HG03520 (cell line): ENCODE results near the gene PTH2.
"Not testable (repeated sequence)": the region's sequence is repeated elsewhere in the genome, so short reads cannot be mapped to it uniquely, and the experiment has no call there.

Source experiments
- ATAC-seq: cut with Tn5 transposase; IDR thresholded peaks from one replicate; pipeline ENCODE4 v1.9.1; 2021; ENCODE audit warnings: mild to moderate bottlenecking, moderate library complexity; ENCODE audit not compliant: unreplicated experiment

The PTH2 gene

GRCh38 chr19:49390131-49390928 is 32.9 kb downstream of the PTH2 start:
- no peak for ATAC-seq

DNA sequence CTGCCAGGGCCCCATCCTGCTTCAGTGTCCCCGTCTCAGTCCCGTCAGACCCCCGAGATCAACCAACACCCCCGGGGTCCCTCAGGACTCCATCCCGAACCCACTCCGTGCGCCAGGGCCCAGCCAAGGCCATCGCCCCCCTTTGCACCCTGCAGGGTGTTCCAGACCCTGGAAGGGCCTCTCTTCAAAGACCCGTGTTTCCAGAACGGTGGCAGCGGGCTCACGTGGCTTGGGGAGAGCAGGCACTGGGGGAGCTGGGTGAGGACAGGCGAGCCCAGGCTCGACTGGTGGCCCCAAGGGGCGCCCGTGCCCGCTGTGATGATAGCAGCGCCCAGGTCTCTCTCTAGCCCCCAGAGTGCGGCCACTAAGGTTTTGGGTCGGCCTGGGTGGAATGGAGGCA is 33.8 kb downstream of the PTH2 start:
- no peak for ATAC-seq

- no peak for ATAC-seq
Measured at GRCh38 chr19:49387936-49388372, 35.3 kb downstream of the PTH2 start, which contains the start of gene KASH5. KASH5 (plus strand) TSS chr19:49388249; CDS start chr19:49390884, 2,635 bp downstream.

GRCh38 chr19:49383599-49383998 is 39.6 kb downstream of the PTH2 start:
- no peak for ATAC-seq

DNA sequence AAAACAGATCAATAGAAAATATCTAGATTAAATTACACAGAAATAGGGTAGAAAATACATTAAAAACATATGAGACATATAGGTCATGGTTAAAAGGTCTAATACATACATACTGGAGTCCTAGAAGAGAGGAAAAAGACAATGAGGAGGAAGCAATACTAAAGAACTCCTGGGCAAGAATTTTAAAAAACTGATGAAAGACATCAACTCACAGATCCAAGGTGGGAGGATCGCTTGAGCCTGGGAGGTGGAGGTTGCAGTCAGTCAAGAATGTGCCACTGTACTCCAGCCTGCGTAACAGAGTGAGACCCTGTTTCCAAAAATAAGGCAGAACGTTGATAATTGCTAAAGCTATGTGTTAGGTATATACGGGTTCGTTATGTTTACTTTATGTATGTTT is 40.6 kb downstream of the PTH2 start:
- no peak for ATAC-seq

DNA sequence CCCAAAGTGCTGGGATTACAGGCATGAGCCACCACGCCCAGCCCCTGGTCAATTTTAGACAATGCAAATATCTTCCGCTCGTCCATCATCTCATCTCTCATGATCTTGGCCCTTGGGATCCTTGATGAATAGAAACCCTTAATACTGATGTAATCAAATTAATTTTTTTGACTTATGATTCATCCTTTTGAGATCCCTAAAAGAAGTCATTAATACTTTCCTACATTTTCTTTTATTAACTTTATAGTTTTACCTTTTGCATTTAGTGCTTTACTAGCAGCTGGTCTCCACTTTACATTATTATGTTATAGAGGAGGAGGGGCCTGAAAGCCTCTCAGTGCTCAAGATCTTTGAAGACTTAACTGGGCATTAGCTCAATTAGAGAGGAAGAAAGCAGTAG is 42.9 kb downstream of the PTH2 start:
- ATAC-seq = no peak

- ATAC-seq = no peak
Measured at GRCh38 chr19:49378512-49378911, 44.7 kb downstream of the PTH2 start.

GRCh38 chr19:49374665-49375434 is 48.4 kb downstream of the PTH2 start:
- no peak for ATAC-seq

GRCh38 chr19:49373174-49373573 is 50.1 kb downstream of the PTH2 start:
- ATAC-seq = not testable (repeated sequence)
